ENCODE data around the gene CFI.

DNA sequence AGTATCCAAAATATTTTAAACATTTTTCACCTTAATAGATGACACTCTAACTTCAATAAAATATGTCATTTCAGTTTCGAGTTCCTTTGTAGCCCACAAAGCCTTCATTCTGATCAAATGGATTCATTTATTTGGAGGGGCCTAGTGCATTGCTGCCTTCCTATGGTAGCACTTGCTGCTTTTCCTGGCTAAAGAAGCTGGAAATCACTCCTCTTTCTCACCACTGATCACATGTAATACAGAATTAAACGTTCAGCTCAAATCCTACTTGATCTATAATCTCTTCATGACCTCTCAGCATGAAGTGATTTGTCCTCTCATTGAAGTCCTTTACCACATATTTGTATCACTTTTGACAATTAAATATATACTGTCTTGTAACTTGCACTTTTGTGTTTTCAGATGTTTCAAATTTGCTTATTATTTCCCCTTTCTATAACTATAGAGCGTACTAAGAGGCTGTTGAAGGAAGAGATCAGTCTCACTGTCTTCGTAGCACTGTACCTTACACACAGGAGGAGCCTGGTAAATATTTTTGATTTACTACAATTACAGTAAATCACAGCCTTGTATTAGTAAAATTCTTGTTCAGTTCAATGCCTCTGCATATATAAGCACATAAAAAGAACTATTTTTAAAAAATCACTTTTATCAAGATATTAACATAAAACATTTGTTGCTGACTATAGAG lies 555 bp downstream of the CFI start:
- TF ChIP-seq EZH2phosphoT487 (IDR thresholded peaks at IDR 0.05; ENCODE audit: insufficient read depth, low read depth): no peak
- no peak for TF ChIP-seq EZH2 (IDR thresholded peaks at IDR 0.05; ENCODE audit: insufficient read depth, poor library complexity, severe bottlenecking)
